Measurements from ENCODE around the gene GPR153. TPM values are rescaled to one million over a fixed set of nuclear protein-coding genes. Genes with fewer than 3 reads are reported as not detected.

The GPR153 gene
- polyA plus RNA-seq, 1 donor from 2014 or later: 26.9 TPM

DNA sequence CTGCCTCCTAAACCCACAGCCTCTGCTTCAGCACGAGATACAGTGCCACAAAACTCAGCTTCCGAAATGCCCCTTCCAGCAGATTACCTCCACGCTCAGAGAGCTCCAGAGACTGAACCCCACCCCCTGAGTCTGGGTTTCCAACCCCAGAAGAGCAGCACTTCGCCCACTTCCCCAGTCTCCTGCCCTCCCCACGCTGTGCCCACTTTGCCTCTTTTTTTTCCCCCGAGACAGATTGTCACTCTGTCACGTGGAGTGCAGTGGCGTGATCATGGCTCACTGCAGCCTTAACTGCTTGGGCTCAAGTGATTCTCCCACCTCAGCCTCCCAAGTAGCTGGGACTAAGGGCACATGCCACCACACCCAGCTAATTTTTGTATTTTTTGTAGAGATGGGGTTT is 35.2 kb downstream of the GPR153 start:
- Histone ChIP-seq H4K20me1 (ENCODE audit: insufficient read depth) (no peaks in the 10 kb centered on the region), H3K27ac (ENCODE audit: low read length) (no peak overlapping the region), H2AFZ (ENCODE audit: low read depth, low read length) (no peak overlapping the region), H3K9me2 (ENCODE audit: insufficient read depth, low read length) (no peaks in the 10 kb centered on the region), H3K4me3 (ENCODE audit: low read length) (no peak overlapping the region), H3K4me2 (ENCODE audit: low read length) (no peak overlapping the region), H3F3A (ENCODE audit: insufficient read depth, low read length, poor library complexity, severe bottlenecking) (no peaks in the 10 kb centered on the region), H3K36me3 (ENCODE audit: insufficient read depth, low read length) (no peaks in the 10 kb centered on the region), H3K9ac (ENCODE audit: low read length) (no peak overlapping the region), H3K27me3 (ENCODE audit: insufficient read depth, low read depth, low read length) (no peaks in the 10 kb centered on the region), H3K9me3 (ENCODE audit: low read length) (no peaks in the 10 kb centered on the region), H3K79me2 (replicated peaks; ENCODE audit: insufficient read depth, low read length) (no peaks in the 10 kb centered on the region)
- TF ChIP-seq EZH2 (IDR thresholded peaks at IDR 0.05; ENCODE audit: borderline replicate concordance, insufficient read depth, low read length, poor library complexity, severe bottlenecking) (no peak), SMC3 (conservative IDR thresholded peaks at IDR 0.05; ENCODE audit: poor library complexity) (no peak), POLR2AphosphoS5 (IDR thresholded peaks at IDR 0.05) (no peak), EP300 (conservative IDR thresholded peaks at IDR 0.05; ENCODE audit: poor library complexity, severe bottlenecking) (no peak), RAD21 (conservative IDR thresholded peaks at IDR 0.05) (no peak), TAF1 (IDR thresholded peaks at IDR 0.05; ENCODE audit: low read depth) (no peak), MXI1 (conservative IDR thresholded peaks at IDR 0.05; ENCODE audit: poor library complexity, severe bottlenecking) (no peak)
- TF ChIP-seq, protein P1, sequence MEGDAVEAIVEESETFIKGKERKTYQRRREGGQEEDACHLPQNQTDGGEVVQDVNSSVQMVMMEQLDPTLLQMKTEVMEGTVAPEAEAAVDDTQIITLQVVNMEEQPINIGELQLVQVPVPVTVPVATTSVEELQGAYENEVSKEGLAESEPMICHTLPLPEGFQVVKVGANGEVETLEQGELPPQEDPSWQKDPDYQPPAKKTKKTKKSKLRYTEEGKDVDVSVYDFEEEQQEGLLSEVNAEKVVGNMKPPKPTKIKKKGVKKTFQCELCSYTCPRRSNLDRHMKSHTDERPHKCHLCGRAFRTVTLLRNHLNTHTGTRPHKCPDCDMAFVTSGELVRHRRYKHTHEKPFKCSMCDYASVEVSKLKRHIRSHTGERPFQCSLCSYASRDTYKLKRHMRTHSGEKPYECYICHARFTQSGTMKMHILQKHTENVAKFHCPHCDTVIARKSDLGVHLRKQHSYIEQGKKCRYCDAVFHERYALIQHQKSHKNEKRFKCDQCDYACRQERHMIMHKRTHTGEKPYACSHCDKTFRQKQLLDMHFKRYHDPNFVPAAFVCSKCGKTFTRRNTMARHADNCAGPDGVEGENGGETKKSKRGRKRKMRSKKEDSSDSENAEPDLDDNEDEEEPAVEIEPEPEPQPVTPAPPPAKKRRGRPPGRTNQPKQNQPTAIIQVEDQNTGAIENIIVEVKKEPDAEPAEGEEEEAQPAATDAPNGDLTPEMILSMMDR (IDR thresholded peaks at IDR 0.05; ENCODE audit: poor library complexity, severe bottlenecking): no peak
- TF ChIP-seq, protein P2, sequence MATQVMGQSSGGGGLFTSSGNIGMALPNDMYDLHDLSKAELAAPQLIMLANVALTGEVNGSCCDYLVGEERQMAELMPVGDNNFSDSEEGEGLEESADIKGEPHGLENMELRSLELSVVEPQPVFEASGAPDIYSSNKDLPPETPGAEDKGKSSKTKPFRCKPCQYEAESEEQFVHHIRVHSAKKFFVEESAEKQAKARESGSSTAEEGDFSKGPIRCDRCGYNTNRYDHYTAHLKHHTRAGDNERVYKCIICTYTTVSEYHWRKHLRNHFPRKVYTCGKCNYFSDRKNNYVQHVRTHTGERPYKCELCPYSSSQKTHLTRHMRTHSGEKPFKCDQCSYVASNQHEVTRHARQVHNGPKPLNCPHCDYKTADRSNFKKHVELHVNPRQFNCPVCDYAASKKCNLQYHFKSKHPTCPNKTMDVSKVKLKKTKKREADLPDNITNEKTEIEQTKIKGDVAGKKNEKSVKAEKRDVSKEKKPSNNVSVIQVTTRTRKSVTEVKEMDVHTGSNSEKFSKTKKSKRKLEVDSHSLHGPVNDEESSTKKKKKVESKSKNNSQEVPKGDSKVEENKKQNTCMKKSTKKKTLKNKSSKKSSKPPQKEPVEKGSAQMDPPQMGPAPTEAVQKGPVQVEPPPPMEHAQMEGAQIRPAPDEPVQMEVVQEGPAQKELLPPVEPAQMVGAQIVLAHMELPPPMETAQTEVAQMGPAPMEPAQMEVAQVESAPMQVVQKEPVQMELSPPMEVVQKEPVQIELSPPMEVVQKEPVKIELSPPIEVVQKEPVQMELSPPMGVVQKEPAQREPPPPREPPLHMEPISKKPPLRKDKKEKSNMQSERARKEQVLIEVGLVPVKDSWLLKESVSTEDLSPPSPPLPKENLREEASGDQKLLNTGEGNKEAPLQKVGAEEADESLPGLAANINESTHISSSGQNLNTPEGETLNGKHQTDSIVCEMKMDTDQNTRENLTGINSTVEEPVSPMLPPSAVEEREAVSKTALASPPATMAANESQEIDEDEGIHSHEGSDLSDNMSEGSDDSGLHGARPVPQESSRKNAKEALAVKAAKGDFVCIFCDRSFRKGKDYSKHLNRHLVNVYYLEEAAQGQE (IDR thresholded peaks at IDR 0.05; ENCODE audit: borderline replicate concordance): no peak

DNA sequence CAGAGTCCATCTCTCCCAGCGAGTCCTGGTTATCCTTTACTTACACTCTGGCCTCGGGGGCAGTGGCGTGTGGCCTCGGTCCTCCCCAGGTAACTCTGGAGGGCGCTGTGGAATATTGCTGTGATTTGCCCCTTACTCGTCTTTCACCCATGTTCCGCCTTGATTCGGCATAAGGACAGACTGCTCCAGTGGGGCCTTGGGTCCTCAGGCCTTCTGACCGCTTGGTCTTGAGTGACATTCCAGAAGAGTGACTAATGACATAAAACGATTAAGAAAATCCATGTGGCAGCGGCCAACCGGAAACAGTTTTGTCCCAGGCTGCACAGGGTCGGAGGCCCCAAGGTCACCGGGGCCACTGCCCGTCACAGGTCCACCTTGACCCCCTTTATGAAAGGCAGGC is 36.2 kb downstream of the GPR153 start:
- Histone ChIP-seq H3K9me2 (ENCODE audit: insufficient read depth, low read length) (no peaks in the 10 kb centered on the region), H3K4me3 (ENCODE audit: low read length) (no peak overlapping the region), H3K79me2 (replicated peaks; ENCODE audit: insufficient read depth, low read length) (no peaks in the 10 kb centered on the region), H3K27me3 (ENCODE audit: insufficient read depth, low read depth, low read length) (no peaks in the 10 kb centered on the region), H3K9me3 (ENCODE audit: low read length) (no peaks in the 10 kb centered on the region), H3K4me2 (ENCODE audit: low read length) (no peak overlapping the region), H3K36me3 (ENCODE audit: insufficient read depth, low read length) (no peaks in the 10 kb centered on the region), H4K20me1 (ENCODE audit: insufficient read depth) (no peaks in the 10 kb centered on the region), H3K27ac (ENCODE audit: low read length) (no peak overlapping the region), H3K9ac (ENCODE audit: low read length) (no peak overlapping the region), H2AFZ (ENCODE audit: low read depth, low read length) (no peak overlapping the region), H3F3A (ENCODE audit: insufficient read depth, low read length, poor library complexity, severe bottlenecking) (no peaks in the 10 kb centered on the region)
- TF ChIP-seq EZH2 (IDR thresholded peaks at IDR 0.05; ENCODE audit: borderline replicate concordance, insufficient read depth, low read length, poor library complexity, severe bottlenecking) (no peak), TAF1 (IDR thresholded peaks at IDR 0.05; ENCODE audit: low read depth) (no peak), SMC3 (conservative IDR thresholded peaks at IDR 0.05; ENCODE audit: poor library complexity) (no peak), EP300 (conservative IDR thresholded peaks at IDR 0.05; ENCODE audit: poor library complexity, severe bottlenecking) (no peak)
- TF ChIP-seq, protein P1 (IDR thresholded peaks at IDR 0.05; ENCODE audit: poor library complexity, severe bottlenecking): no peak

All from neural cell (in vitro differentiated cells).